ENCODE results near the gene PLK2. TPM values are rescaled to one million over a fixed set of nuclear protein-coding genes. Genes with fewer than 3 reads are reported as not detected.

Gene PLK2
- total and polyA plus RNA-seq, 2 of the 8 experiments (the other 6 are each of a cell fraction or from before 2014, with no cell fraction given), result 5.8 to 20.6 TPM

Other genes starting within 250 kb of the PLK2 start
- gene GAPT, start 31.3 kb upstream of the PLK2 start, total RNA-seq (2021; fragmentation: NEBNext Ultra II Directional; extraction: Animal tissue kit (Norgen Biotek cat#: 25700)), result not detected in 2 replicates
- gene GAPT, start 31.3 kb upstream of the PLK2 start, polyA plus RNA-seq (2011; rRNA removed), result not detected in 2 replicates
- 18.3 and 19.6 TPM in 2 replicates for gene RAB3C, start 123.0 kb upstream of the PLK2 start, total RNA-seq (2021; fragmentation: NEBNext Ultra II Directional; extraction: Animal tissue kit (Norgen Biotek cat#: 25700))
- gene RAB3C, start 123.0 kb upstream of the PLK2 start, polyA plus RNA-seq (2011; rRNA removed), result 7.5 and 14.7 TPM in 2 replicates